ENCODE measurements around the gene SLC16A11.
"Not testable (repeated sequence)": the region's sequence is repeated elsewhere in the genome, so short reads cannot be mapped to it uniquely, and the experiment has no call there.

Gene SLC16A11

DNA sequence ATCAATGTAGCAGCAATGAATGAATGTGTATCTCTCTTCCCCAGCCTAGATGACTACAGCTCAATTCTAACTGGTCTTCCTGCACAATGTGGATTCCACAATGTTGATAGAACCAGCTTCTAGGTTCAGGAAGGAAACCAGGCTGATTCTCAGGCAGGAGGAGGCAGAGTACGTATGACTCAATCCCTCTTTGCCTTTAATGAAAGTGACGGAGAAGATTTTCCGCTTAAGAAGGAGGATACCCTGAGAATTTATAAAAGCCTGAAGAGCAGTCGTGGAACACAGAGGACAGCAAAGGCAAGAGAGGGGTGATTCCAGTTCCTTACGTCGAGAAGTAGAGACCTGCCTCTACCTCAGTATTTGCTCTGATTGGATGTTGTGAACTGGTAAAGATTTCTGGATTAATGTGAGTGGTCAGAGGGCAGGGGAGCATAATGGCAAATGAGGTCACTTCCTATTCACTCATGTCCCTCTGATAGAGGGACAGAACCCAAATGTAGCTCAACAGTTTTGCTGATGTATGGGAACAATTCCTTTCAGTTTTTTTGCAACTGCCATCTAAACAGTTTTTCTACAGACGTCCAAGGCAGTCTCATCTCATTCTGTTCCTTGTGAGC is 15.0 kb upstream of the SLC16A11 start:
- DNase-seq (ENCODE audit: low read depth in 3 of 3) = no peak

DNA sequence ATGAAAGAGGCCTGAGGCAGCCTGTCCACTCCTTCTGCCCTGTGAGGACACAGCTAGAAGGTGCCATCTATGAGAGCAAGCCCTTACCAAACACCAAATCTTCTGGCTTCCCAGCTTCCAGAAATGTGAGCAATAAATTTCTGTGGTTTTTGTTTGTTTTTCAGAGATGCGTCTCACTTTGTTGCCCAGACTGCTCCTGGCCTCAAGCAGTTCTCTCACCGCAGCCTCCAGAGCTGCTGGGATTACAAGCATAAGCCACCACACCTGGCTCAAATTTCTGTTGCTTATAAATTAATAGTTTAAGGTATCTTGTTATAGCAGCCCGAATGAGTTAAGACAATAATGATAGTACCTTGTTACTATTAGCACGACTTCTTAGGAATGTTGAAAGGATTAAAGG is 12.5 kb upstream of the SLC16A11 start:
- DNase-seq (ENCODE audit: low read depth in 3 of 3) = no peak

DNA sequence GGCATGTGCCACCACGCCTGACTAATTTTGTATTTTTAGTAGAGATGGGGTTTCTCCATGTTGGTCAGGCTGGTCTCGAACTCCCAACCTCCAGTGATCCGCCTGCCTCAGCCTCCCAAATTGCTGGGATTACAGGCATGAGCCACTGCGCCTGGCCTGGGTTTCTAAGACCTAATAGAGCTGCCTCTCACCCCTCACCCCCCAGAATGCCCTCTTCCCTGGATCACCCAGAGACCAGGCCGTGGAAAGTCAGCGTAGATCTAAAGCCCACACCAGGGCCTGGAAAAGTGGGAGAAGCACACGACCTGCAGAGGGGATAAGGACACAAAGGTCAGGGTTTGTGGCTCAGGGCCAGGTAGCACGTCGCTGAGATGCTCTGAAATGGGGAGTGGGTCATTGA is 6.7 kb upstream of the SLC16A11 start:
- not testable (repeated sequence) for DNase-seq (ENCODE audit: low read depth in 3 of 3)

DNA sequence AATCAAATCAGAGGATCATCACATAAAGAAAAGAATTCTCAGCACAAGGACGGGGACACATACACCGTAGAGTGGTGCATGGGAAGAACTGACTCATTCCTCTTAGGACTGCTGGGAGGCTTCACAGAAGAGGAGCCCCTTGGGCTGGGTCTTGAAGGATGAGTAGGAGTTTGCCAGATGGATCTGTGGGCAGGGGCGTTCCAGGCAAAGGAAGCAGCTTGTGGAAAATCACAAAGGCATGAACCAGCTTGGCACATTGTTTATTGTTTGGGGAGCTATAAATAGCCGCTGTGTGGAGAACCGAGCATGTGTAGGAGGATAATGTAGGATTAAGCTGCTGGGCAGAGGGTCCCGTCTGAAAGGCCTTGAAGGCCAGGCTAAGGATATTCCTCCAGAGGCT is 5.1 kb upstream of the SLC16A11 start:
- DNase-seq (ENCODE audit: low read depth in 3 of 3) = no peak

DNA sequence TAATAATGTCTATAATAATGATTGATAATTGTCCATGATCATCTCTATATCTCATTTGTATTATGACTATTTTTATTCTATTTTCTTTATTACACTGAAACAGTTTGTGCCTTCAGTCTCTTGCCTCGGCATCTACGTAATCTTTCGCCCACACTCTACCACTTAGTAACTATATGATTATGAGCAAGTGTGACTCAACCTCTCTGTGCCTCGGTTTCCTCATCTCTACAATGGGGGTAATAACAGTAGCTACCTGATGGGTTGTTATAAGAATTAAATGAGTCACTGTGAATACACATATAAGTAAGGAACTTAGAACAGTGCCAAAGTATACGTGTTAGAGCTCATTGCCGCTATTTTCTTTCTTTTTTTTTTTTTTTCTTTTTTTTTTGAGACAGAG is 3.7 kb upstream of the SLC16A11 start:
- DNase-seq (ENCODE audit: low read depth in 3 of 3) = no peak

DNA sequence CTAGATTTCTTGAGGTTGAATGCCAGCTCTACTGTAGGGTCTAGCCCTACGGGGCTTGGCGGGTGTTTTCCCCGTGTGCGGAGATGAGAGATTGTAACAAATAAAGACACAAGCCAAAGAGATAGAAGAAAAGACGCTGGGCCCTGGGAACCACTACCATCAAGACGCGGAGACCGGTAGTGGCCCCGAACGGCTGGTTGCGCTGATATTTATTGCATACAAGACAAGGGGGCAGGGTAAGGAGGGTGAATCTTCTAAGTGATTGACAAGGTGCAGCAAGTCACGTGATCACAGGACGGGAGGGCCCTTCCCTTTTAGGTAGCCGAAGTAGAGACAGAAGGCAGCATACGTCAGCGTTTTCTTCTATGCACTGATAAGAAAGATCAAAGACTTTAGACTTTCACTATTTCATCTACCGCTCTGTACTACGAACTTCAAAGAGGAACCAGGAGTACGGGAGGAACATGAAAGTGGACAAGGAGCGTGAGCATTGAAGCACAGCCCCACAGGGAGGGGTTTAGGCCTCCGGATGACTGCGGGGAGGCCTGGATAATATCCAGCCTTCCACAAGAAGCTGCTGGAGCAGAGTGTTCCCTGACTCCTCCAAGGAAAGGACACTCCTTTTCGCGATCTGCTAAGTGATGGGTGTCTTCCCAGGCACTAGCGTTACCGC is 3.0 kb upstream of the SLC16A11 start:
- peak in 1 of 3 experiments; percentile 58 for DNase-seq (ENCODE audit: low read depth in 3 of 3)

DNA sequence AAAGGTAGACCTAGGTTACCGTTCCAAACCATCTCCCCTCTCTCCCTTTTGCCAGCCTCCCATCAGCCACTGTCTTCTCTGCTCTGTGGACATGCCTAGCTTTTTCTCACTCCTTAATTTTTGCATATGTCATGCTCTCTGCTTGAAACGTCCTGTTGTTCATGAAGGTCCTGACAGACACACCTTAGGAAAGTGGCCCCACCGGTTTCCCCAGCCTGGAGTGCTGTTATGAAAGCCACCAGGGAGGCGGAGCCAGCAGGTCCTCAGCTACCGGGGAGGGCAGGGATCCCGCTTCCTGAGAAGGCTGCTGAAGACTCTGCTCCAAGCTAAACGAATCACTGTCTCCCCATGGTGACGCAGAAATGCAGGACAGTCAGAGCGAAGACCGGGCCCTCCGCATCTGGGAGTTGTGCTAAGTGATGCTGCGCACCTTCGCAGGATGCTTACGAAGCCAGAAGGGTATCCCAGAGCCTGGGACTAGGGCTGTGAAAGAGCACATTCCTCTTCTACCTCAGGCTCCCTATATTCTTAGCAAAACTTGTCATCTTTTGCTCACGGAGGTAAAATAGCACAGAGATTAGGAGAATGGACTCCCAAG is 2.3 kb upstream of the SLC16A11 start:
- no peak for DNase-seq (ENCODE audit: low read depth in 3 of 3)

DNA sequence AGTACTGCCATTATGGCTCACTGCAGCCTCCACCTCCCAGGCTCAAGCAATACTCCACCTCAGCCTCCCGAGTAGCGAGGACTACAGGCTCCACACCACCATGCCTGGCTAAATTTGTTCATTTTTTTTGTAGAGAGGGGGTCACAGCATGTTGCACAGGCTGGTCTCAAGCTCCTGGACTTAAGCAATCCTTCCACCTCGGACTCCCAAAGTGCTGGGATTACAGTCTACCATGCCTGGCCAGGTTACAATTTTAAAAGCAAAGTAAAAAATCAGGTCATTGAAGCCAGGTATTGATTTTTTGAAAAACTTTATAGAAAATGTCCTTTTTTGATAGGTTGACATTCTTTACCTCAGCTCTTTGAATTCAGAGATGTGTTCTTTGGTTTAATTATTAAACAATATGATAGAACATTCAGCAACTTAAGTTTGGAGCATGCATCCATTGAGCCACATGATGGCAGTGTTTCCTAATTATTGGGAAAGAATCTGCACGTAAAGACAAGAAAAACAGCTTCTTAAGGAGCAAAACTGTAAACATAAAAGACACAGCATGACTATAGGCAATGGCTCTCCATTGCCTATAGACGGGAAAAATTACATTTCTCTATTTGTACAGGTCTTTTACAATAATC is 1.7 kb upstream of the SLC16A11 start:
- no peak for DNase-seq (ENCODE audit: low read depth in 3 of 3)

DNA sequence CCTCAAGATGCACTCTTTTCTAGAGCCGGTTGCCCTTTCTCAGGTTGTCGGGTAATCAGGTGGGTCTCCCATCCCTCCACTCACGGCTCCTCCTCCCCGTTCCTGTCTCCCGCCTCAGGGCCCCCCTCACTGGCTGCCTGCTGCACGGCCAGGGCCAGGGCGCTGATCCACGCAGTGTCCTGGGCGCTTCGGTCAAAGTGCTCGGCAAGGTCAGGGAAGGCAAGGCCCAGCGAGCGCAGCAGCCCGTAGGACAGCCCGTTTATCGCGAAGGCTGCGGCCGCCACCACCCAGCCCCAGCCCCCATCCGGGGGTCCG is 753 bp downstream of the SLC16A11 start:
- DNase-seq (ENCODE audit: low read depth in 3 of 3) = no peak

DNA sequence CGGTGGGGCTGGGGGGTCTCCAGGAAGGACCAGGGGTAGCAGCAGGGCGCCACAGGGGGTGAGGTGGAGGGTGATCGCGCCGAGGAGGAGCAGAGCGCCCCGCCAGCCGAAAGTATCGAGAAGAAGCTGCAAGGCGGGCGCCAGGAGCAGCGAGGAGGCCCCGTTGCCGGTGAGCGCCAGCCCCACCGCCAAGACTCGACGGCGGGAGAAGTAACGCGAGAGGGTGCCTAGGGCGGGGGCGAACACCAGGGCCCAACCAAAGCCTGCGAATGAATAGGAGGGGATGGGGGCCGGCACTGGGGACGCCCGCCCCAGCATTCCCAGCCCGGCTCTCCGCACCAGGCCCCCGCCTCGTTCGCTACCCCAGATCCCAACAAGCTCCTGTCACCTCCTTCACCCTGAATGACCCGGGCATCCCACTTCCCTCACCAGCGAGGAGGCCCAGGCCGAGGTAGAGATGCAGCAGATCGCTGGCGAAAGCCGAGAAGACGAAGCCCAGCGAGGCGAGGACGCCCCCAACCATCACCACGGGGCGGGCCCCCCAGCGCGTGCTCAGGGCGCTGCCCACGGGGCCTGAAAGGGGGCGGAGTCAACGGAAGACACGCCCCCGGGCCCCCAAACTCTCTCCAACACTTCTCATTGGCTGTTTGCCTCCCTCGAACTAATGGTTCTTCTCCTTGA is 1.3 kb downstream of the SLC16A11 start:
- no peak for DNase-seq (ENCODE audit: low read depth in 3 of 3)

DNA sequence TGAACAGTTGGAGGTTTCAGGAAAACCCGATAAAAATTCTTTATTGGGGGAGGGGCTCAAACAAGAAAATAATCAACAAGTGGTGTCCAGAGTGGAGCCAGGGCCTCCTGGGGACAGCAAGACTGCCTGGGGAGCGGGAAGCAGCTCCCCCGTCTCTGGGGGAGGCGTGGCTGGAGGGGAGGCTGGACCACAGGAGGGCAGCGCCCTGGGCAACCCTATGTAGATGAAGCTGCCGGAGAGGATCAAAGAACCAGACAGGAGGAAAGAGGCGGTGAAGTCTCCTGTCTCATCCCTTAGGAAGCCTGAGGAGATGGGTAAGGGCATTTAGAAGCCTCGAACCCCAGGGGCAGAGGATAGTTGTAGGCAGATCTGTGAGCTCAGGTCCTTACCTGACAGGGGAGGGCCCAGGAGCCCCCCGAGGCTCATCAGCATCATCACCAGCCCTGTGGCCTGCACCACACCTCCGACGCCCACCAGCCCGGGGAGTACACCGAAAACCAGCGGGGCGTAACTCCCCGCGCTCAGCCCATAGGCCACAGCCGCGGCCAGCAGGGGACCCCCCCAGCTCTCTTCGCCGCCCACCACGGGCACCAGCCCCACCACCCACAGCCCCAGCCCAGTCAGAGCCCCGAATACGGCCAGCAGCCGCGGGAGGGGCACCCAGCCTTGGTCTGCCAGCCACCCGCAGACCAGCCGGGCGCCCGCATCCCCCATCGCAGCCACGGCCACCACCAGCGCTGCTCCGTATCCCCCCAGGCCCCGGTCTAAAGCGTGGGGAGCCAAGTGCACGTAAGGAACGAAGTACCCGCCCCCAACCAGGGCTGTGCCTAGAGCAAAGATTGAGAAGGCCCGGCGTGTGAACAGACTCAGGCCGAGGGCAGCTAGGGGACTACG is 2.0 kb downstream of the SLC16A11 start:
- DNase-seq (ENCODE audit: low read depth in 3 of 3) = no peak

DNA sequence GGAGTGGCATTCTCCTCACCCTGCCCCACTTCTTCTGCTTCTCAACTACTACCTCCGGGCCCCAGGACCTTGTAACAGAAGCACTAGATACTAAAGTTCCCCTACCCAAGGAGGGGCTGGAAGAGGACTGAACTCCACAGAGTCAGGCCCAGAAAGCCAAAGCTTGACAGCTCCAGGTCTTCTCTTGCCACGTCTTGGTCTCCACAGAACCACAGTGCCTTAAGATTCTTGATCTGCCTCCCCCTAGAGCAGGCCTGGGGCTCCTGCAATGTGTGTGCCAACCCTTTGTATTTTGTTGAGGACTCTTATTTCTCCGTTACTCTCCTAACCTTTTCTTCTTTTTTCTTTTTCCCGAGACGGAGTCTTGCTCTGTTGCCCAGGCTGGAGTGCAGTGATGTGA is 4.1 kb downstream of the SLC16A11 start:
- DNase-seq (ENCODE audit: low read depth in 3 of 3) = no peak

DNA sequence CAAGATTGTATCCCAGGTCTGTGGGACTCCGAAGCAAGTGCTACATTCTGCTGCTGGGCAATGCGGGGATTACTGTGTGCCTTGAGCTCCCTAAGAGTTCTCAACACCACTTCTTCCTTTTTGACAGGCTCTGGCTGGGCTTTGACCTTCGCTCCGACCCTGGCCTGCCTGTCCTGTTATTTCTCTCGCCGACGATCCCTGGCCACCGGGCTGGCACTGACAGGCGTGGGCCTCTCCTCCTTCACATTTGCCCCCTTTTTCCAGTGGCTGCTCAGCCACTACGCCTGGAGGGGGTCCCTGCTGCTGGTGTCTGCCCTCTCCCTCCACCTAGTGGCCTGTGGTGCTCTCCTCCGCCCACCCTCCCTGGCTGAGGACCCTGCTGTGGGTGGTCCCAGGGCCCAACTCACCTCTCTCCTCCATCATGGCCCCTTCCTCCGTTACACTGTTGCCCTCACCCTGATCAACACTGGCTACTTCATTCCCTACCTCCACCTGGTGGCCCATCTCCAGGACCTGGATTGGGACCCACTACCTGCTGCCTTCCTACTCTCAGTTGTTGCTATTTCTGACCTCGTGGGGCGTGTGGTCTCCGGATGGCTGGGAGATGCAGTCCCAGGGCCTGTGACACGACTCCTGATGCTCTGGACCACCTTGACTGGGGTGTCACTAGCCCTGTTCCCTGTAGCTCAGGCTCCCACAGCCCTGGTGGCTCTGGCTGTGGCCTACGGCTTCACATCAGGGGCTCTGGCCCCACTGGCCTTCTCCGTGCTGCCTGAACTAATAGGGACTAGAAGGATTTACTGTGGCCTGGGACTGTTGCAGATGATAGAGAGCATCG is 5.6 kb downstream of the SLC16A11 start:
- DNase-seq (ENCODE audit: low read depth in 3 of 3) = no peak

DNA sequence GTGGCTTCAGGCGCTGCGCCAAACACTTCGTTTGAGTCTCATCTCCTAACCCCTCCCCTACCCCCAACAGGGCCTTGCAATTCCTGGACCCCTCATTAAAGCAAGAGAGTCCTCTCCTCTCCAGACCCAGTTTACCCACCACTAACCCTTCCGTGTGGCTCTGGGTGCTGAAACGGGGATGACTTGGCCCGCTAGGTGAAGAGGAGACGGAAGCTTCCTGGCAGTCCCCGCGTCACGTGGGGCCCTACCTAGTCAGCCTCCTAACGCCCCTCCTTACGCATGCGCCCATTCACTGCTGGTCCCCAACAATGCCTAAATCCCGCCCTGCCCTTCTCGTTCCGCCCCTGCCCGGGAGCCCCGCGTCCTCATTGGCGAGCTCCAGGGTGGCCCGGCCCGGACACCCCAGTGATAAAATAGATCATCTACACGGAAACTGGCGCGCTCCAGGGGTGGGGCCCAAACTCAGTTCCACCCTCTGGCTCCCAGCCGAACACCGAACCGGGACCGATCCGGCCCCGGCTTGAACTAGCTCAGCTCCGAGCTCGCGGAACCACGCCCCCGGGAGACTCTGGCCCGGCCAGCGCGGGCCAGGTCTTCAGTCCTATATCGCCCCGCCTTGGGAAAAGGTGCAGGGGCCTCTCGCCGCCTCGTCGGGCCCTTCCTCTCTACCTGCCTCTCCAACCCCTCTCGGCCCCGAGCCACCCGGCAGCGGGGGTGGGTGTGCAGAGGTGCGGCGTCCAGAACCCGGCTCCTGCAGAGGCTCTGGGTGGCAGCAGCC is 8.1 kb downstream of the SLC16A11 start, which contains the start of gene SLC16A13:
Gene SLC16A13 (plus strand): TSS at position 425 of the 778 bp plus-strand sequence. CDS start 368 bp downstream, outside the sequence.
- DNase-seq (ENCODE audit: low read depth in 3 of 3) = peak; percentile 95 to 98 (median 96)

DNA sequence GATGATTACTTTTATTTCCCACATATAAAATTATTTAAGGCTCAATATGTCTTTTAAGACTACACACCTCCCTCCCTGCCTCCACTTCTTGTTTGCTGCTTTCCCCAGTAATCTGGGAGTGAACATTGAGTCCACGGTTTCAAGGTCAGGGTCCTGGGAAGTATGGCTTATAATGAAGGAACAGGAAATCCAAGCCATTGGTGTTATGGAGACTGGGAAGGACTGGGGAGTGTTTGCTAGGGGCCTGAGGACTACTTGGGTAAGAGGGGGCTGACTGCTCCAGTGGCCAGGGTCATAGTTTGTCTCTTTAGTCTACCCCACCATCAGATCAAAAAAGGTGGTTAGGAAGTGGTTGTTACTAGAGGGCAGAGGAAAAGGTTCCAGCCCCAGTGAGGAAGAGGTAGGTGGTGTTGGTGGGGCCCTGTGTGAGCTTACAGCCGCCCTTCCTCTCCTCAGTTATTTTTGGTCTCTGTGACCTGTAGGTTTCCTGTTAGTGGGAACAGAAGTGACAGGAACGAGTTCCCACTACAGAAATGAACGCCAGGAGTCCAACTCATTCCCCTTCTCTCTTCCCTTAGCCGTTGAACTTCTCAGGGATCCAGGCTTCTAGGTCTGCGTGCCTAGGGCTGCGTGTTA is 8.8 kb downstream of the SLC16A11 start:
- DNase-seq (ENCODE audit: low read depth in 3 of 3) = no peak

DNA sequence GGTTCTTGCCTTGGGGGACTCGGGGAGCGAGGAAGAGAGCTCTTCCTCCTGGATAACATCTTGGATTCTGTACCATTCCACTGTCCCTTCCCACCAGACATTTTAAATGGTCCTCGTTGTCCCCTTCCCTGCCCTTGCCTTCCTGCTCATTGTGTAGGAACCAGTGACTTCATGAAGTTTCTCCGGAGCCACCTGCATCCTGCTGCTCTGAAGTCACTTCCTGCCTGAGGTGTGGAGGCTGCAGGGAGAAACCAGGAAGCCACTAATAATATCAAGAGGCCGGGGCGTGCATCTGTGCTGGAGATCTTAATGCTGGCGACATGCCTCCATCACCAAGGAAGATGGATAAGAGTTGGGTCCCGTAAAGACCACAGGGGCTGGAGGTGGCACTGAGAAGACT is 14.2 kb downstream of the SLC16A11 start:
- no peak for DNase-seq (ENCODE audit: low read depth in 3 of 3)

DNA sequence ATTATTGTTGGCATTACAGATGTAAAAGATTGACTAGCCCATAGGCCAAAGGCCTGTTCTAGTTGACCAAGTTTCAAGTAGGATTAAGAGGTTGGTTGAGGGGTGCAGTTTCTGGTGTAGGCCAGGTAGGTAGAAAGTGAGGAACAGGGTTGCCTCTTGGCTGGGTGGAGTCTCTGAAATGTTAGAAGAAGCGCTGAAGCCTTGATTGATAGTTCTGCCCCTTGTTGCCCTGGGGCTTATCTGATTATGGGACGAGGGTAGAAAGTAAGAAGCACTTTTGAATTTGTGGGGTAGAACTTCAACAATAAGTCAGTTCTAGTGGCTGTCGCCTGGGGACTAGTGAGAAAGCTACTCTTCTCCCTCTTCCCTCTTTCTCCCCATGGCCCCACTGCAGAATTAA is 14.8 kb downstream of the SLC16A11 start:
- DNase-seq (ENCODE audit: low read depth in 3 of 3) = no peak

DNA sequence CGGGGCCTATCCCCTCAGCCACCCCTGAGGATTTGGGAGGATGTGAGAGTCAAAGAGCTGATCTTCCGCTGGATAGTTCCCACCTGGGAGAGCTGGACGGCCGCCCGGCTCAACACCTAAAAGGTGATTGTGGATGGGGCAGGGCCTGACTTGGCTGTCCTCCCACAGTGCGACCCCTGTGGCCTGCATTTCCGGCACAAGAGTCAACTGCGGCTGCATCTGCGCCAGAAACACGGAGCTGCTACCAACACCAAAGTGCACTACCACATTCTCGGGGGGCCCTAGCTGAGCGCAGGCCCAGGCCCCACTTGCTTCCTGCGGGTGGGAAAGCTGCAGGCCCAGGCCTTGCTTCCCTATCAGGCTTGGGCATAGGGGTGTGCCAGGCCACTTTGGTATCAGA is 16.6 kb downstream of the SLC16A11 start:
- no peak for DNase-seq (ENCODE audit: low read depth in 3 of 3)

DNA sequence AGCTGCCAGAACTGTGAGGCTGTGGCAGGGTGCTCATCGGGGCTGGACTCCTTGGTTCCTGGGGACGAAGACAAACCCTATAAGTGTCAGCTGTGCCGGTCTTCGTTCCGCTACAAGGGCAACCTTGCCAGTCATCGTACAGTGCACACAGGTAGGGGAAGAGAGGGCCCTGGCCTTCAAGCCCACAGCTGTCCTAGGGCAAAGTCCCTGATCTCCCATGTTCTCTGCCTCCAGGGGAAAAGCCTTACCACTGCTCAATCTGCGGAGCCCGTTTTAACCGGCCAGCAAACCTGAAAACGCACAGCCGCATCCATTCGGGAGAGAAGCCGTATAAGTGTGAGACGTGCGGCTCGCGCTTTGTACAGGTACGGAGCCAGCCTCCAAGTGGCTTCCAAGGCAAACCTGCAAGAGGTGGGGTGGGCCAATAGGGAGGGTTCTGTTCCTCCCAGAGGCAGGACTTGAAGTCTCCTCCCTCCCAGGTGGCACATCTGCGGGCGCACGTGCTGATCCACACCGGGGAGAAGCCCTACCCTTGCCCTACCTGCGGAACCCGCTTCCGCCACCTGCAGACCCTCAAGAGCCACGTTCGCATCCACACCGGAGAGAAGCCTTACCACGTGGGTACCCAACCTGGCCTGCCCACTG is 17.3 kb downstream of the SLC16A11 start:
- no peak for DNase-seq (ENCODE audit: low read depth in 3 of 3)

Measured in stimulated activated CD4-positive, alpha-beta T cell treated with anti-CD3 and anti-CD28 coated beads, TNF-alpha, amount 100 ng/mL, for 4 hours (primary cell).